ENCODE data around the gene MCUB. TPM values are rescaled to one million over a fixed set of nuclear protein-coding genes. Genes with fewer than 3 reads are reported as not detected.

The MCUB gene
- total and polyA plus RNA-seq, 9 of the 15 experiments (the other 6 are each of a cell fraction or from before 2014, with no cell fraction given), result 1.4 to 21.5 (median 5.4) TPM

- no peak for TF ChIP-seq FOXP4 (CRISPR knock-in tag; IDR thresholded peaks at IDR 0.05; ENCODE audit: borderline replicate concordance)
These were observed 80.6 kb downstream of the MCUB start (continued) for GRCh38 chr4:109640644-109641043.

- Histone ChIP-seq H3K9me3 (replicated peaks; ENCODE audit: control insufficient read depth, insufficient read depth, low read depth, low read length) (no peaks in the 10 kb centered on the region), H3K79me2 (ENCODE audit: control insufficient read depth, insufficient read depth, low read length) (no peaks in the 10 kb centered on the region), H3K9me1 (ENCODE audit: control insufficient read depth, insufficient read depth, low read length) (no peaks in the 10 kb centered on the region), H3K27me3 (ENCODE audit: control insufficient read depth in 2 of 2, insufficient read depth in 2 of 2, low read length in 2 of 2) (peaks cover 0 to 2% of the 10 kb centered on the region in 2 experiments; a peak in 1 of 5 replicates), H3K36me3 (ENCODE audit: control insufficient read depth, insufficient read depth, low read length) (no peaks in the 10 kb centered on the region), H3K4me2 (ENCODE audit: insufficient read depth, low read length) (no peak overlapping the region), H2AFZ (ENCODE audit: low read depth, low read length) (no peak overlapping the region), H3K4me3 (no peak overlapping the region), H3K4me1 (replicated peaks in 1 of 2; ENCODE audit: control insufficient read depth in 2 of 2, insufficient read depth in 2 of 2, low read length in 2 of 2) (no peaks in the 10 kb centered on the region), H4K20me1 (replicated peaks; ENCODE audit: control insufficient read depth, insufficient read depth, low read length) (no peaks in the 10 kb centered on the region), H3K9ac (ENCODE audit: insufficient read depth in 1 of 2, low read depth in 2 of 2, low read length in 2 of 2) (no peak overlapping the region), H3K27ac (ENCODE audit: extremely low read depth, low read depth, low read length) (no peak overlapping the region)
- ATAC-seq (no peak), DNase-seq (ENCODE audit: extremely low read depth in 1 of 4, low spot score in 3 of 4) (no peak), FAIRE-seq (no peak)
- no TSS peak for BruUV-seq (replicated peaks)
- POLR2A ChIA-PET, result interaction anchor here (0.7 kb wide), 1 partner anchor 14 kb away, joined by 3 read pairs; no protein-coding TSS in a partner anchor
- in situ Hi-C loops (cut with MboI) (no loop called here), intact Hi-C loops (cut with micrococcal nuclease) (no loop called here)
- CTCF ChIA-PET (ENCODE audit: low intra/inter-chr PET ratio), result no interaction called here
- no peak for TF ChIP-seq POLR2B (IDR thresholded peaks at IDR 0.05; ENCODE audit: low read depth, partially characterized antibody)
- no peak for TF ChIP-seq ZMIZ1 (IDR thresholded peaks at IDR 0.05; ENCODE audit: low read depth in 2 of 2, low read length in 2 of 2)
- no peak for TF ChIP-seq SAFB2 (IDR thresholded peaks at IDR 0.05; ENCODE audit: borderline replicate concordance, low read depth, low read length, severe bottlenecking)
- no peak for TF ChIP-seq ZNF431 (CRISPR knock-in tag; IDR thresholded peaks at IDR 0.05)
- WGBS (ENCODE audit: insufficient coverage, low coverage, missing lambda C conversion rate), result 9% methylated on average over 7 of the region's 7 CpGs
These were observed 86.0 kb downstream of the MCUB start for GRCh38 chr4:109645874-109646710.
